ENCODE results near the gene TTC9B.

TTC9B gene

GRCh38 chr19:40205760-40206159, 12.4 kb downstream of the TTC9B start:
- DNase-seq (ENCODE audit: low read depth), result no peak
- TF ChIP-seq CTCF (conservative IDR thresholded peaks at IDR 0.05; ENCODE audit: control insufficient read depth, insufficient read depth, low read depth, low read length), result no peak
- H3K4me3 ChIP-seq (ENCODE audit: control insufficient read depth, low read depth, low read length), result no peak overlapping the region

GRCh38 chr19:40204381-40204780, 13.8 kb downstream of the TTC9B start:
- no peak for DNase-seq (ENCODE audit: low read depth)
- no peak for TF ChIP-seq CTCF (conservative IDR thresholded peaks at IDR 0.05; ENCODE audit: control insufficient read depth, insufficient read depth, low read depth, low read length)
- H3K4me3 ChIP-seq (ENCODE audit: control insufficient read depth, low read depth, low read length), result no peak overlapping the region

DNA sequence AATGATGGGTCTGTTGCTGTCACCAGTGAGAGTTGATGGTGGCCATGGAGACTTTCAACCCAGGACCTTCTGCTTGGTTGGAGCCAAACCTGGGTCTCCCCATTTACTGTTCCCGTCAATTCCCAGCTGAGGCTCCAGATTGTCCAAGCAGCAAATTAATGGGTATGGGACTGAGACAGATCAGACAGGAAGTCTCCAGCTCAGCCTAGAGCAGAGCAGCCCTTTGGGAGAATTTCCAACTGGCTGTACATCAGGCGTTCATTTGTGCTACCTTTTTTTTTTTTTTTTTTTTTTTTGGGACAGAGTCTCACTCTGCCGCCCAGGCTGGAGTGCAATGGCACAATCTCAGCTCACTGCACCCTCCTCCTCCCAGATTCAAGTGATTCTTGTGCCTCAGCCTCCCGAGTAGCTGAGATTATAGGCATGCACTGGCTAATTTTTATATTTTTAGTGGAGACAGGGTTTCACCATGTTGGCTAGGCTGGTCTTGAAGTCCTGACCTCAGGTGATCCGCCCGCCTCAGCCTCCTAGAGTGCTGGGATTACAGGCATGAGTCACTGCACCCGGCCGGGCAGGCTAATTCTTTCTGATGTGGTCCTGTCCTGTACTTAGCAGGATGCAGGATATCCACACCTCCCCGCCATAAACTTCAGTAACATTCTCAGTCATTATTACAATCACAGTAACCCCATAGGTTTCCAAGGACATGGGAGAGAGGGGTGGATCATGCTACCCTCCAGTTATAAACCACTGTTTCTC, 17.7 kb downstream of the TTC9B start:
- no peak for TF ChIP-seq CTCF (conservative IDR thresholded peaks at IDR 0.05; ENCODE audit: control insufficient read depth, insufficient read depth, low read depth, low read length)
- no peak for DNase-seq (ENCODE audit: low read depth)
- no peak overlapping the region for H3K4me3 ChIP-seq (ENCODE audit: control insufficient read depth, low read depth, low read length)

- no peak overlapping the region for H3K4me3 ChIP-seq (ENCODE audit: control insufficient read depth, low read depth, low read length)
- TF ChIP-seq CTCF (conservative IDR thresholded peaks at IDR 0.05; ENCODE audit: control insufficient read depth, insufficient read depth, low read depth, low read length), result no peak
- DNase-seq (ENCODE audit: low read depth), result no peak
These were observed 19.8 kb downstream of the TTC9B start for GRCh38 chr19:40198272-40198990.

DNA sequence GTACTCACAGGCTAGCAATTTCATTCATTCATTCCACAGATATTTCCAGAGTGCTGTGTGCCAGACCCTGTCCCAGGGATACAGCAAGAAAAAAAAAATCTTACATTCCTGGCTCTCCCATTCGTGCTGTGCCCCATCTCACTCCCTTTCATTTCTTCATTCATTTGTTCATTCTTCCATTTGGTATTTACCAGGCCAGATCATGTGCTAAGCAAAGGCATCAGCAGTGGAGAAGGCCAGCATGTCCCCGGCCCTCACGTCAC, 24.7 kb downstream of the TTC9B start:
- TF ChIP-seq CTCF (conservative IDR thresholded peaks at IDR 0.05; ENCODE audit: control insufficient read depth, insufficient read depth, low read depth, low read length), result no peak
- no peak for DNase-seq (ENCODE audit: low read depth)
- H3K4me3 ChIP-seq (ENCODE audit: control insufficient read depth, low read depth, low read length), result no peak overlapping the region

- H3K4me3 ChIP-seq (ENCODE audit: control insufficient read depth, low read depth, low read length), result no peak overlapping the region
These were observed 25.2 kb downstream of the TTC9B start for GRCh38 chr19:40192758-40193586.

More at GRCh38 chr19:40192758-40193586, 25.2 kb downstream of the TTC9B start:
- TF ChIP-seq CTCF (conservative IDR thresholded peaks at IDR 0.05; ENCODE audit: control insufficient read depth, insufficient read depth, low read depth, low read length), result no peak
- DNase-seq (ENCODE audit: low read depth), result no peak

Data from fibroblast of mammary gland (primary cell).